Mesothelial cell of epicardium (in vitro differentiated cells): ENCODE data around the gene INCA1. TPM values are rescaled to one million over a fixed set of nuclear protein-coding genes. Genes with fewer than 3 reads are reported as not detected.

Experiments used
- DNase-seq, 2 experiments: peaks; one replicate each; pipeline ENCODE4 v3.0.0; 2021; ENCODE audit warnings: low spot score in 2 of 2; ENCODE audit not compliant: unreplicated experiment in 2 of 2
- H3K27ac Mint-ChIP-seq: 2 replicates; pipeline ENCODE4 v1.8.0; 2021; ENCODE audit warnings: mixed read lengths
- H3K27me3 Mint-ChIP-seq: 2 replicates; pipeline ENCODE4 v1.8.0; 2021; ENCODE audit warnings: low read depth, mixed read lengths
- H3K36me3 Mint-ChIP-seq: 2 replicates; pipeline ENCODE4 v1.8.0; 2021; ENCODE audit warnings: mixed read lengths
- H3K4me1 Mint-ChIP-seq: 2 replicates; pipeline ENCODE4 v1.8.0; 2021; ENCODE audit warnings: mixed read lengths
- H3K4me3 Mint-ChIP-seq: 2 replicates; pipeline ENCODE4 v1.8.0; 2021; ENCODE audit warnings: mild to moderate bottlenecking, moderate library complexity, mixed read lengths
- H3K9me3 Mint-ChIP-seq: 2 replicates; pipeline ENCODE4 v1.8.0; 2021; ENCODE audit warnings: mixed read lengths
- CTCF ChIP-seq: fragments of 200-600 bp; sonication (generic); IDR thresholded peaks from one replicate; pipeline ENCODE4 v1.5.0; 2021; ENCODE audit warnings: antibody characterized with exemption; ENCODE audit not compliant: unreplicated experiment
- total RNA-seq: library from RNA; stranded (reverse); gene quantifications from 3 replicates; pipeline ENCODE4 v1.2.1, GENCODE V29; 2021

The INCA1 gene
- total RNA-seq, 1 donor from 2014 or later, result 2.7 TPM

GRCh38 chr17:4968486-4969046 lies 28.8 kb downstream of the INCA1 start:
- Mint-ChIP-seq H3K27ac (no peak overlapping the region), H3K4me3 (no peak overlapping the region), H3K4me1 (peaks cover 46% of the 10 kb centered on the region), H3K27me3 (no peaks in the 10 kb centered on the region), H3K9me3 (no peaks in the 10 kb centered on the region), H3K36me3 (peaks cover 18% of the 10 kb centered on the region)
- peak in 1 of 2 experiments; percentile 52 for DNase-seq
- TF ChIP-seq CTCF, result no peak

- peaks cover 43% of the 10 kb centered on the region for H3K4me1 Mint-ChIP-seq
- TF ChIP-seq CTCF, result no peak
- peak; percentile 90 to 98 for DNase-seq
- peaks cover 17% of the 10 kb centered on the region for H3K36me3 Mint-ChIP-seq
- no peak within 1 kb of the TSS for H3K4me3 Mint-ChIP-seq
- no peak within 1 kb of the TSS for H3K27ac Mint-ChIP-seq
- no peaks in the 10 kb centered on the region for H3K27me3 Mint-ChIP-seq
- H3K9me3 Mint-ChIP-seq, result no peaks in the 10 kb centered on the region
Observed at GRCh38 chr17:4967539-4968485, 29.5 kb downstream of the INCA1 start, which contains the start of gene SPAG7. Gene SPAG7 (minus strand): TSS chr17:4967817. CDS start chr17:4967804, 13 bp downstream.

GRCh38 chr17:4966844-4967538 lies 30.3 kb downstream of the INCA1 start:
- DNase-seq, result peak; percentile 95 to 96
- H3K9me3 Mint-ChIP-seq, result no peaks in the 10 kb centered on the region
- no peak overlapping the region for H3K4me3 Mint-ChIP-seq
- H3K36me3 Mint-ChIP-seq, result peaks cover 17% of the 10 kb centered on the region
- H3K27me3 Mint-ChIP-seq, result no peaks in the 10 kb centered on the region
- no peak overlapping the region for H3K27ac Mint-ChIP-seq
- no peak for TF ChIP-seq CTCF
- peaks cover 37% of the 10 kb centered on the region for H3K4me1 Mint-ChIP-seq

- Mint-ChIP-seq H3K36me3 (peaks cover 16% of the 10 kb centered on the region), H3K4me1 (peaks cover 30% of the 10 kb centered on the region), H3K9me3 (no peaks in the 10 kb centered on the region), H3K4me3 (no peak overlapping the region), H3K27me3 (no peaks in the 10 kb centered on the region), H3K27ac (peak overlapping the region; percentile 75)
- TF ChIP-seq CTCF, result no peak
- no peak for DNase-seq
Observed at GRCh38 chr17:4965311-4965986, 31.9 kb downstream of the INCA1 start.

- peaks cover 3% of the 10 kb centered on the region for H3K4me1 Mint-ChIP-seq
- no peaks in the 10 kb centered on the region for H3K27me3 Mint-ChIP-seq
- TF ChIP-seq CTCF, result no peak
- H3K36me3 Mint-ChIP-seq, result peaks cover 26% of the 10 kb centered on the region
- H3K4me3 Mint-ChIP-seq, result no peak overlapping the region
- no peak for DNase-seq
- H3K27ac Mint-ChIP-seq, result no peak overlapping the region
- H3K9me3 Mint-ChIP-seq, result no peaks in the 10 kb centered on the region
Observed at GRCh38 chr17:4960279-4960922, 36.9 kb downstream of the INCA1 start.
